NB4 (cell line): ENCODE data around the gene NDUFS6.

ENCODE experiments used
- MYC ChIP-seq: IDR thresholded peaks from 2 replicates; pipeline ENCODE4 v1.6.1; 2011; ENCODE audit warnings: low read depth, low read length
- POLR2A ChIP-seq: IDR thresholded peaks from 2 replicates; pipeline ENCODE4 v1.6.1; 2011; ENCODE audit warnings: mild to moderate bottlenecking; ENCODE audit not compliant: insufficient read length; ENCODE audit errors: extremely low read depth
- TF ChIP-seq, protein P1 (sequence below): IDR thresholded peaks from one replicate; pipeline ENCODE4 v1.5.1; 2012; ENCODE audit warnings: low read depth, low read length
- TF ChIP-seq, protein P2 (sequence below): IDR thresholded peaks from 2 replicates; pipeline ENCODE4 v1.6.1; 2011; ENCODE audit warnings: low read depth, low read length

DNA sequence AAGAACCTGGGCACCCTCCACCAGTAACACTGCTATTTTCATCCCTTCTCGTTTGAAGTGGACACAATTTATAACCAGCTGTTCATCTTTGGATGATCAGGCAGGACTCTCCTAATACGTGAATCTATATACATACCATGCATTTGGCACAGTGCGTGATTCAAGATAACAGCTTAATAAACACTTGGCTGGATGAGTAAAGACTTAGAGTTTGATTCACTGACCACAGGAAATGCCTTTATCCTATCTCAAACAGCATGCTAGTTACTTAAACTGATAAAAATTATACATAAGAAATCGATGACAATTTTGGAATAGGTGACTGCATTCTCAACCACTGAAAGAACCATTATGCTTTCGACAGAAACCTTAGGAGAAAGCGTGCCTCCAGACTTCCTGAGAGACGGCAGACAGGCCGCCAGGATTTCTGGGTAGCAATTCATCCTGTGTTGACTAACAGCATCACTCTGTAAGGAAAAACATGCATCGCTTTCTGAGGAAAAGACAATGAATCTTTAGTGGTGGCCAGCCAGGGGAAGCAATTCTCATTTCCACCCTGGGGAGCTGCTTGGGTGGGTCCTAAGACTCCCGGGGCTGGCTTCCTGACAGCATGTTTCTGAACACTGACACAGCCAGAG, 11.3 kb upstream of the NDUFS6 start:
- TF ChIP-seq, protein P1, sequence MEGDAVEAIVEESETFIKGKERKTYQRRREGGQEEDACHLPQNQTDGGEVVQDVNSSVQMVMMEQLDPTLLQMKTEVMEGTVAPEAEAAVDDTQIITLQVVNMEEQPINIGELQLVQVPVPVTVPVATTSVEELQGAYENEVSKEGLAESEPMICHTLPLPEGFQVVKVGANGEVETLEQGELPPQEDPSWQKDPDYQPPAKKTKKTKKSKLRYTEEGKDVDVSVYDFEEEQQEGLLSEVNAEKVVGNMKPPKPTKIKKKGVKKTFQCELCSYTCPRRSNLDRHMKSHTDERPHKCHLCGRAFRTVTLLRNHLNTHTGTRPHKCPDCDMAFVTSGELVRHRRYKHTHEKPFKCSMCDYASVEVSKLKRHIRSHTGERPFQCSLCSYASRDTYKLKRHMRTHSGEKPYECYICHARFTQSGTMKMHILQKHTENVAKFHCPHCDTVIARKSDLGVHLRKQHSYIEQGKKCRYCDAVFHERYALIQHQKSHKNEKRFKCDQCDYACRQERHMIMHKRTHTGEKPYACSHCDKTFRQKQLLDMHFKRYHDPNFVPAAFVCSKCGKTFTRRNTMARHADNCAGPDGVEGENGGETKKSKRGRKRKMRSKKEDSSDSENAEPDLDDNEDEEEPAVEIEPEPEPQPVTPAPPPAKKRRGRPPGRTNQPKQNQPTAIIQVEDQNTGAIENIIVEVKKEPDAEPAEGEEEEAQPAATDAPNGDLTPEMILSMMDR: no peak
- TF ChIP-seq POLR2A (no peak), MYC (no peak)
- TF ChIP-seq, protein P2, sequence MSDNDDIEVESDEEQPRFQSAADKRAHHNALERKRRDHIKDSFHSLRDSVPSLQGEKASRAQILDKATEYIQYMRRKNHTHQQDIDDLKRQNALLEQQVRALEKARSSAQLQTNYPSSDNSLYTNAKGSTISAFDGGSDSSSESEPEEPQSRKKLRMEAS: no peak
